ENCODE data around the gene FAM20A. TPM values are rescaled to one million over a fixed set of nuclear protein-coding genes. Genes with fewer than 3 reads are reported as not detected.

FAM20A gene
- polyA plus RNA-seq, 1 donor (not counting 4 experiments of a cell fraction or from before 2014, with no cell fraction given) = not detected

GRCh38 chr17:68610554-68610953 is 9.4 kb upstream of the FAM20A start:
- DNase-seq (ENCODE audit: low read depth, low spot score) (no peak), FAIRE-seq (no peak)
- no peaks in the 10 kb centered on the region for H3K27me3 ChIP-seq (ENCODE audit: control insufficient read depth, extremely low read depth, insufficient read depth, low read length)
- TF ChIP-seq CTCF (optimal IDR thresholded peaks at IDR 0.05 in 1 of 3, IDR thresholded peaks at IDR 0.05 in 1 of 3, conservative IDR thresholded peaks at IDR 0.05 in 1 of 3; ENCODE audit: extremely low read depth in 1 of 3, insufficient read depth in 2 of 3, low read length in 3 of 3) (no peak), EZH2 (IDR thresholded peaks at IDR 0.05; ENCODE audit: low read length) (no peak)
- H3K79me2 ChIP-seq (ENCODE audit: control insufficient read depth, insufficient read depth, low read length) = no peaks in the 10 kb centered on the region
- no peaks in the 10 kb centered on the region for H3K9me3 ChIP-seq (ENCODE audit: control insufficient read depth, low read depth, low read length)
- no peak overlapping the region for H3K4me3 ChIP-seq (ENCODE audit: control insufficient read depth in 2 of 3, extremely low read depth in 1 of 3, insufficient read depth in 2 of 3, low read depth in 1 of 3, low read length in 3 of 3)
- no peaks in the 10 kb centered on the region for H3K36me3 ChIP-seq (ENCODE audit: control insufficient read depth in 2 of 2, extremely low read depth in 1 of 2, insufficient read depth in 2 of 2, low read length in 2 of 2)
- no peaks in the 10 kb centered on the region for H4K20me1 ChIP-seq (ENCODE audit: control insufficient read depth, extremely low read depth, insufficient read depth, low read length)
- no peak overlapping the region for H2AFZ ChIP-seq (ENCODE audit: control insufficient read depth, low read length)
- dilution Hi-C loops (cut with MboI; ENCODE audit: extremely low pct_ligation_motif_present, low sequenced_read_pairs) = no loop called here
- H3K9ac ChIP-seq (ENCODE audit: control insufficient read depth, extremely low read depth, insufficient read depth, low read length) = no peak overlapping the region
- H3K4me1 ChIP-seq (ENCODE audit: control insufficient read depth, extremely low read depth, insufficient read depth, low read length) = no peaks in the 10 kb centered on the region
- H3K4me2 ChIP-seq (ENCODE audit: control insufficient read depth, extremely low read depth, insufficient read depth, low read depth, low read length) = no peak overlapping the region
- no peak overlapping the region for H3K27ac ChIP-seq (ENCODE audit: control insufficient read depth, insufficient read depth, low read length)
- H3K9me1 ChIP-seq (ENCODE audit: control insufficient read depth, extremely low read depth, insufficient read depth, low read length) = no peaks in the 10 kb centered on the region

GRCh38 chr17:68608515-68609130 is 7.5 kb upstream of the FAM20A start:
- dilution Hi-C loops (cut with MboI; ENCODE audit: extremely low pct_ligation_motif_present, low sequenced_read_pairs) = no loop called here
- no peak for DNase-seq (ENCODE audit: low read depth, low spot score)
- H3K9me3 ChIP-seq (ENCODE audit: control insufficient read depth, low read depth, low read length) = no peaks in the 10 kb centered on the region
- no peak overlapping the region for H3K4me3 ChIP-seq (ENCODE audit: control insufficient read depth in 2 of 3, extremely low read depth in 1 of 3, insufficient read depth in 2 of 3, low read depth in 1 of 3, low read length in 3 of 3)
- TF ChIP-seq EZH2 (IDR thresholded peaks at IDR 0.05; ENCODE audit: low read length) (no peak), CTCF (optimal IDR thresholded peaks at IDR 0.05 in 1 of 3, IDR thresholded peaks at IDR 0.05 in 1 of 3, conservative IDR thresholded peaks at IDR 0.05 in 1 of 3; ENCODE audit: extremely low read depth in 1 of 3, insufficient read depth in 2 of 3, low read length in 3 of 3) (no peak)
- H3K9ac ChIP-seq (ENCODE audit: control insufficient read depth, extremely low read depth, insufficient read depth, low read length) = no peak overlapping the region
- H3K27me3 ChIP-seq (ENCODE audit: control insufficient read depth, extremely low read depth, insufficient read depth, low read length) = no peaks in the 10 kb centered on the region
- H3K27ac ChIP-seq (ENCODE audit: control insufficient read depth, insufficient read depth, low read length) = no peak overlapping the region
- H2AFZ ChIP-seq (ENCODE audit: control insufficient read depth, low read length) = no peak overlapping the region
- no peak overlapping the region for H3K4me2 ChIP-seq (ENCODE audit: control insufficient read depth, extremely low read depth, insufficient read depth, low read depth, low read length)
- no peaks in the 10 kb centered on the region for H3K36me3 ChIP-seq (ENCODE audit: control insufficient read depth in 2 of 2, extremely low read depth in 1 of 2, insufficient read depth in 2 of 2, low read length in 2 of 2)
- H3K79me2 ChIP-seq (ENCODE audit: control insufficient read depth, insufficient read depth, low read length) = no peaks in the 10 kb centered on the region
- no peak for FAIRE-seq
- no peaks in the 10 kb centered on the region for H4K20me1 ChIP-seq (ENCODE audit: control insufficient read depth, extremely low read depth, insufficient read depth, low read length)
- H3K4me1 ChIP-seq (ENCODE audit: control insufficient read depth, extremely low read depth, insufficient read depth, low read length) = no peaks in the 10 kb centered on the region
- H3K9me1 ChIP-seq (ENCODE audit: control insufficient read depth, extremely low read depth, insufficient read depth, low read length) = no peaks in the 10 kb centered on the region

Measured in keratinocyte (primary cell).